HepG2 (cell line): ENCODE results near the gene GTF2A1. TPM values are rescaled to one million over a fixed set of nuclear protein-coding genes. Genes with fewer than 3 reads are reported as not detected.

Experiments
- ARNTL ChIP-seq: sonication (generic); formaldehyde crosslinking; IDR thresholded peaks from 2 replicates; pipeline ENCODE4 v1.4.0; 2020; ENCODE audit warnings: mild to moderate bottlenecking, missing genetic modification reagents
- DZIP1 ChIP-seq: sonication (generic); formaldehyde crosslinking; IDR thresholded peaks from 2 replicates; pipeline ENCODE4 v1.5.0; 2020; ENCODE audit warnings: mild to moderate bottlenecking, missing genetic modification reagents
- HDAC1 ChIP-seq: sonication (generic); formaldehyde crosslinking; IDR thresholded peaks from 2 replicates; pipeline ENCODE4 v1.5.1; 2020; ENCODE audit warnings: mild to moderate bottlenecking, missing genetic modification reagents
- HMGA1 ChIP-seq: sonication (generic); formaldehyde crosslinking; conservative IDR thresholded peaks from 2 replicates; pipeline ENCODE4 v1.4.0; 2020; ENCODE audit warnings: missing genetic modification reagents
- MIER3 ChIP-seq: IDR thresholded peaks from 2 replicates; pipeline ENCODE4 v1.6.1; 2016; ENCODE audit warnings: missing compliant biosample characterization, borderline replicate concordance
- NR2F1 ChIP-seq, 2 experiments: fragments of 450-650 bp in 1 of 2; formaldehyde crosslinking in 1 of 2; IDR thresholded peaks; 2 replicates each; pipeline versions ENCODE4 v1.5.0 to v1.6.1; 2016 to 2020; ENCODE audit warnings: mild to moderate bottlenecking in 1 of 2, missing compliant biosample characterization in 1 of 2, missing genetic modification reagents in 1 of 2, moderate library complexity in 1 of 2
- PLRG1 ChIP-seq: fragments of 450-650 bp; conservative IDR thresholded peaks from 2 replicates; pipeline ENCODE4 v1.6.1; 2016
- SRSF1 ChIP-seq: fragments of 200-400 bp; formaldehyde crosslinking; optimal IDR thresholded peaks from 2 replicates; pipeline ENCODE3; 2017; ENCODE audit warnings: mild to moderate bottlenecking, low read depth, low read length, moderate library complexity
- TRIM24 ChIP-seq: sonication (generic); formaldehyde crosslinking; IDR thresholded peaks from 2 replicates; pipeline ENCODE4 v1.8.0; 2022; ENCODE audit warnings: mild to moderate bottlenecking, missing genetic modification reagents
- UBTF ChIP-seq: sonication (generic); formaldehyde crosslinking; IDR thresholded peaks from 2 replicates; pipeline ENCODE4 v1.4.0; 2020; ENCODE audit warnings: mild to moderate bottlenecking, missing genetic modification reagents
- ZBED4 ChIP-seq: sonication (generic); formaldehyde crosslinking; IDR thresholded peaks from 2 replicates; pipeline ENCODE4 v1.4.0; 2020; ENCODE audit warnings: missing genetic modification reagents, borderline replicate concordance
- ZBTB43 ChIP-seq: sonication (generic); formaldehyde crosslinking; conservative IDR thresholded peaks from 2 replicates; pipeline ENCODE4 v1.4.0; 2020; ENCODE audit warnings: missing genetic modification reagents
- ZNF180 ChIP-seq: sonication (generic); formaldehyde crosslinking; IDR thresholded peaks from 2 replicates; pipeline ENCODE4 v1.4.0; 2020; ENCODE audit warnings: low read depth, missing genetic modification reagents, borderline replicate concordance
- ZNF207 ChIP-seq: fragments of 450-650 bp; IDR thresholded peaks from 2 replicates; pipeline ENCODE4 v1.6.1; 2016; ENCODE audit warnings: antibody characterized with exemption, borderline replicate concordance
- ZNF569 ChIP-seq: sonication (generic); formaldehyde crosslinking; IDR thresholded peaks from 2 replicates; pipeline ENCODE4 v1.5.0; 2020; ENCODE audit warnings: mild to moderate bottlenecking, missing genetic modification reagents, moderate library complexity, borderline replicate concordance
- ZNF720 ChIP-seq: sonication (generic); formaldehyde crosslinking; IDR thresholded peaks from 2 replicates; pipeline ENCODE4 v1.4.0; 2020; ENCODE audit warnings: missing genetic modification reagents
- ZNF83 ChIP-seq: sonication (generic); formaldehyde crosslinking; IDR thresholded peaks from 2 replicates; pipeline ENCODE4 v1.4.0; 2020; ENCODE audit warnings: missing genetic modification reagents, mild to moderate bottlenecking, borderline replicate concordance
- polyA plus RNA-seq, 8 experiments: library from polyadenylated mRNA; depleted of rRNA in 3 of 8; stranded (reverse) in 7 of 8; unstranded in 1 of 8; fragments of >200 nt; fragmentation: Illumina TruSeq in 4 of 8; extraction: Trizol in 4 of 8; gene quantifications; 2 replicates each; pipeline versions ENCODE4 v1.2.1 to v1.2.3, GENCODE V29; 2011 to 2016; ENCODE audit warnings: low read depth in 4 of 8, missing spikeins in 1 of 8, mixed read lengths in 1 of 8; ENCODE audit not compliant: insufficient read depth in 1 of 8
- total RNA-seq, 5 experiments: library from RNA; depleted of rRNA; stranded (reverse); fragments of >200 nt; fragmentation: Illumina TruSeq; extraction: Trizol; gene quantifications; 2 replicates each; pipeline ENCODE4 v1.2.3, GENCODE V29; 2016; ENCODE audit warnings: low read depth in 1 of 5

GTF2A1 gene
- total and polyA plus RNA-seq, 2 of the 13 experiments (the other 11 are each of a cell fraction or from before 2014, with no cell fraction given): 14.9 to 17.5 TPM

DNA sequence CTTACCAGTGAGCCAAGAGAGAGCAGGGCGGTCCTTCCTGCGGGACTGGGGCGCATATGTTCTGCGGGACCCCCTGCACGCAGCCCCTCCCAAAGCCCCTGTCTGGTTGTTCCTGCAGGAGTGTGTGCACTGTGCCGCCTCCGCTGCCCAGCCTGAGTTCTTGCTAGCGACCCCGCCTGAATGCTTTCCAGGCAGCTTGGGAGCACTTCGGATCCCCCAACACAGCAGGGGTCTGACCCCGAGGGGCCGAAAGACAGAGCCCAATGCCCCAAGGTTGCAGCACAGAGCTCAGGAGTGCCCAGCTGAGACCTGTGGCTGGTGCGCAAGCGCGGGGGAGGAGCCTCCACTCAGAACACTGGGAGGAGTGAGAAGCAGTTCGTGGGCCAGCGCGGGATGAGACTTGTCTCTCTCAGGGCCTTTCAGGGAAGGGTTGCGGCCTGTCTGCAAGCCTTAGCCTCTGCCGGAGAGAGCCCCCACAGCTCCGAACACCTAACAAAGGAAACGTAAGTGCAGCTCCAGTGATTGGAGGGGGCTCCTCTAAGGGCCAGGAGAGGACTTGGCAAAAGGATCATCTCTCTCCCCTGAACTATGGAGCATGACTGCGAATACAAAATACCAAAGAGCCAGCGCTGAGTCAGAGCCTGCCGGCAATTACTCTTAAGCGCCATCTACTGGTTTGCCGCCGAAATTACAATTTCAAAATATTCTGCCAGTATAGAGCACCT is 50.5 kb downstream of the GTF2A1 start (continued):
- TF ChIP-seq NR2F1 (CRISPR knock-in tag; IDR thresholded peaks at IDR 0.05) (peak in 1 of 2 experiments; percentile 17; a peak in 1 of 4 replicates), ZNF207 (no peak), PLRG1 (no peak), SRSF1 (no peak), ZNF83 (CRISPR knock-in tag) (no peak), TRIM24 (CRISPR knock-in tag) (no peak), ZNF720 (CRISPR knock-in tag) (no peak), ZNF569 (no peak), ZBTB43 (no peak), HDAC1 (CRISPR knock-in tag) (peak; percentile 13; the same call in 1 of the 2 replicates), UBTF (CRISPR knock-in tag) (peak; percentile 56; the same call in 1 of the 2 replicates), HMGA1 (CRISPR knock-in tag) (no peak), ARNTL (0 out of 2 replicates have a peak, but pooled peaks have one; percentile 26), ZBED4 (CRISPR knock-in tag) (peak; percentile 75), MIER3 (CRISPR knock-in tag) (no peak), DZIP1 (no peak), ZNF180 (CRISPR knock-in tag) (no peak)
